Iris pigment epithelial cell (primary cell): ENCODE results near the gene ZDHHC17.

Experiments used
- DNase-seq: peaks from one replicate; pipeline ENCODE4 v3.0.0-alpha.2; 2011; ENCODE audit warnings: low read depth

Gene ZDHHC17

DNA sequence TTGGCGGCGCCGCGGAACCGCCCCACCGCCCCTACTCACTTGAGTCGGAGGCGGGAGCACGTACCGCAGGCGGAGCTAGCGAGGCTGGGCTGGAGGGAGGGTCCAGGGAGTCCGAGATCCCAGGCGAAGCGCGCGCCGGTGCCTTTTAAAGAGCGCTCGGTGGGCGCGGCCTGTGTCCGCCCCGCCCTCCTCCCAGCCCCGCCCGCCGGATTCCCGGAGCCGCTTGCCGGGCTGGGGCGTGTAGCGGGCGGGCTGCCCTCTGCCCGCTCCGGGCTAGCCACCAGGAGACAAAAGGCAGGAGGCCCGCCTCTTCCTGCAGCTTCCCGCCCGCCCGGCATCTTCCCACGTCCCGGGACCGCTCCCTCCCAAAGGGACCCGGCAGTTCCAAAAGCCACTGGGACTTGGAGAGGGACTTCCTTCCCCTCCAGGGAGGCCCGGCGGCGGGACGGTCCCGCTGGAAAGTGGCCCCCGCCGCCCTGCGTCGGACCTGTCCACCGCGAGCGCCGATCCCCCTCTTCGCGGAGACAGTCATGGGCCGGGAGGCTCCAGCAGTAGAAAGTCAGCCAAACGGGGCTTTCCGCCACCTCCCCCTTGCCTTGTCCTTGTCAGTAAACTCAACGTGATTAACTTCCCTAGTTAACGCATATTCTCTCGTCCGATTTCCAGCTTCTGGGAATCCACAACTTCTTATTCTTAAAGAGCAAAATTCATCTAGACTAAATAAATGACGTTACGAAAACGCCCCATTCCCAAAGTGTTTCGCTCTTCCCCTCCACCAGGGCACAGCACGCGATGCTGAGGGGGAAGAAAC lies 115.2 kb downstream of the ZDHHC17 start, which contains the start of gene CSRP2:
CSRP2 (minus strand) TSS at position 121 of the 811 bp plus-strand sequence. CDS start 12,759 bp downstream, outside the sequence.
- DNase-seq, result peak; percentile 70

DNA sequence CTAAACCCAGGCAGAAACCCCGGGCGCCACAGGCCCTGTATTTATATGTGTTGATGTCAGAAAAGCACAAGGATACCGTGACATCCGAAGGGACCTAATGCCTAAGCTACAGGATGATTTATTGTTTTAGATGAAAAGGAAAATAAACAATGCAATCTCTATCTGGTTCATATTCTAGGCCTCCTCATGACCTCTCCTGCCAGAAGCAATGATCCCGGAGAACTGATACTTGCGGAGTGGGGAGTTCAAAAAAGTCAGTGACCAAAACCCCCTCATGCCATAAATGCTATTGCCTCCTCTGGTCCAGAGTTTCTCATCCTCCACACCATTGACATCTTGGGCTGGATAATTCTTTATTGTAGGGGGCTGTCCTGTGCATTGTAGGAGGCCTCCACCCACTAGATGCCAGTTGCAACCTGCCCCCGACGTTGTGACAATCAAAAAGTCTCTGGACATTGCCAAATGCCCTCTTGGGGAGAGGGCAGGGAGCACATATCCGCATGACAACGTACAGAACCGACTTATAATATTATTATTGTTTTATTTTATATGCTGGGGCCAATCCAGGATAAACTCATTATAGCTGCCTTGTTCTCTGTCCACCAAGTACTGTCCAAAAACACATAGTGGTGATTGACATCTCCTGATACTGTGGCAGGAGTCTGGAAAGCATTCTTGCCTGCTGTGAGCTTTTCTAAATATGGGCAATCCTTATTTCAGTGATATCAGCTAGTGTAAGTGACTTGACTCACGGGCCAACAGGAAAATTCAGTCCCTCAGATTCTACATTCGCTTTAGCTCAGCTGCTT lies 116.0 kb downstream of the ZDHHC17 start:
- DNase-seq, result no peak

DNA sequence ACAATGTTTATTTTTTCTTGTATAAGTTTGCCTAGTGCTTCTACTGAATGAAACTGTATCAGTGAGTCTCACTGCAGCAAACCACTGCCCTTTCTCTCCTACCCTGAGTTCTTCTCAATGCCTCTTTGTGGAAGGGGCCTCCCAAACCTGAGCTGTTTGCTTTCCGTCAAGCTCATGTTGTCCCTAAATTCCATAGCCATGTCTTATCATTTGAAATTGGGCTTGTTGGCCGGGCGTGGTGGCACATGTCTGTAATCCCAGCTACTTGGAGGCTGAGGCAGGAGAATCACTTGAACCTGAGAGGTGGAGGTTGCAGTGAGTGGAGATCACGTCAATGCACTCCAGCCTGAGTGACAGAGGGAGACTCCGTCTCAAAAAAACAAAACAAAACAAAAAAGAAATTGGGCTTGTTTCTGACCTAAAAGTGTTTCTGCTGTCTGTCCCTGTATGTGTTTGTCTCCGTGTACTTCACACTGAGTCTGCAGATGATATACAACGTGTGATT lies 116.7 kb downstream of the ZDHHC17 start:
- no peak for DNase-seq

DNA sequence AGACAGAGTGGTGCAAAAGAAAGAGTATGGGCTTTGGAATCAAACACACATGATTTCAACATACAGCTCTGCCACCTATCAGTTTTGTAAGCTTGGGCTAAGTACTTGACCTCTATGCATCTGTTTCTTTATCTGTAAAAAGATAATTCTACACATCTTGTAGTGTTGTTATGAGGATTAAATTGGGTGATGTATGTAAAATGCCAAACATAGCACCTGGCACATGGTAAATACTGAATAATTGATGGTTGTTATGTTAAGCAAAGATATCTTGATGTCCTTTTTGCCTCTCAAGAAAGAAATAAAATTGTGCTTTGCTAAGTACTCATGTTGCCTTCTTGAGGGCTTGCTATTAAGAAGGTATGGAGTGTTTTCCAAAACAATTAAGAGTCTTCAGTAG lies 117.2 kb downstream of the ZDHHC17 start:
- DNase-seq, result no peak

DNA sequence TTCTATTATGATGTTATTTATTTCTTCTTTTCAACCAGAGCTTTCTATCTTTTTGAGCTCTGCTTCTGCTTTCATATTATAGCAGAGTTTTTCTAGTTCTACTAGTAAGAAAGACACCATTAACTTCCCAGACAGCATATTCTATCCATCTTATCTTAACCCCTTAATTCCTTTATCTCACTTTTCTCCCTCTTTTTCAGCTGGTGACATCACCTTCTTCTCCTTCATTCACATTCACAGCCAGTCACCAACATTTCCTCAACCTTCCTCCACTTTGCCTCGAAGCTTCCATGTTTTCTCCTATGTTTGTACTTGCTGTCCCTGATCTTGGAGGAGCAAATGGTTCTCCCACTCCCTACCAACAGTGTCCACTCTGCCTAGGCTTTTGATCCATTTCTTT lies 118.5 kb downstream of the ZDHHC17 start:
- DNase-seq, result no peak

DNA sequence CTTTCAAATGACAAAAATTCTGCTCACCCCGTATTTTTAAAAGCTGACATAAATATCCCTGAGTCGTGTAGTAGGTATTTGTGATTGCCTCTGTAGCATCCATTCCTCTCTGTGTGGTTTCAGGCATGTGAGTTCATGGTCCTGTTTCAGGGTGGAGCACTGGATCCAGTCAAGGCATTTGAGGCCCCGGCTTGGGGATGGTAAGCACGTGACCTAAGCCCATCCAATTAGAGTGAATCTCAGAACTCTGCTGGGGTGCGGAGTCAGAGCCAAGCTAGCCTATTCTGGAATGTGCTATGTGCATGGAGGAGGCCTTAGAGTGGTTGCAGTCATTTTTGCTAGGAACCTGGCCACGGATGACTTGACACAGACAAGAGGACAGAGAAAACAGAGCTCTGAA lies 119.2 kb downstream of the ZDHHC17 start:
- peak; percentile 65 for DNase-seq

DNA sequence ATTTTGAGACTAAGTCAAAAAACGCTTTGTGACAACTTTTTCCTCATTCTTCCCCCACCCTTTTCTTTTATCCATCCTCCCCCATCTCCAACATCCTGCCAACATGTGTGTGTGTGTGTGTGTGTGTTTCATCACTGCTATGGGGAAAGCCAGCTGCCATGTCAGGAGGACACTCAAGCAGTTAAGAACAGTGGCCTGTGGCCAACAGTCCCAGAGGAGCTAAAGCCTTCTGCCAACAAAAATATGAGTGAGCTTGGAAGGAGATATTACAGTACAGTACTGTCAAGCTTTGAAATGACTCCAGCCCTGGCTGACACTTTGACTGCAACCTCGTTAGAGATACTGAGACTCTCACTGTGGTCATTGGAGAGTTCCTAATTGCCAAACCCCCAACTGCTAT lies 119.9 kb downstream of the ZDHHC17 start:
- peak; percentile 51 for DNase-seq

DNA sequence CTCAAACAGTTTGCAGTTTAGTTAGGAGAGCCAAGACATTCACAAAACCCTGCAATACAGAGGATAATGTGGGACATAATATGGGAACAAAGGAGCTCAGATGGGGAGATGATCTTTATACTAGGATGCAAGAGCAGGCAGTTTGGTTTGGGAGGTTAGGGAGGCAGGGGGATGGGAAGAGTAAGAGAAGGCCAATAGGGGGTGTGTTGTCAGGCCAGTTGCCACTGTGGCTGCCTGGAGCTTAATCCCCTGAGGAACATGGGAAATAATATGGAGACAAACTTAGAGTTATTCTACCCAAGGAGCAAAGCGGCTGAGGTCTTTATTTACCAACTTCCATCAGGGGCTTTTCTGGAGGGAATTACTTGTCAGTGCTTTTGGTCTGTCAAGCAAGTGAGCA lies 124.9 kb downstream of the ZDHHC17 start:
- DNase-seq, result no peak

DNA sequence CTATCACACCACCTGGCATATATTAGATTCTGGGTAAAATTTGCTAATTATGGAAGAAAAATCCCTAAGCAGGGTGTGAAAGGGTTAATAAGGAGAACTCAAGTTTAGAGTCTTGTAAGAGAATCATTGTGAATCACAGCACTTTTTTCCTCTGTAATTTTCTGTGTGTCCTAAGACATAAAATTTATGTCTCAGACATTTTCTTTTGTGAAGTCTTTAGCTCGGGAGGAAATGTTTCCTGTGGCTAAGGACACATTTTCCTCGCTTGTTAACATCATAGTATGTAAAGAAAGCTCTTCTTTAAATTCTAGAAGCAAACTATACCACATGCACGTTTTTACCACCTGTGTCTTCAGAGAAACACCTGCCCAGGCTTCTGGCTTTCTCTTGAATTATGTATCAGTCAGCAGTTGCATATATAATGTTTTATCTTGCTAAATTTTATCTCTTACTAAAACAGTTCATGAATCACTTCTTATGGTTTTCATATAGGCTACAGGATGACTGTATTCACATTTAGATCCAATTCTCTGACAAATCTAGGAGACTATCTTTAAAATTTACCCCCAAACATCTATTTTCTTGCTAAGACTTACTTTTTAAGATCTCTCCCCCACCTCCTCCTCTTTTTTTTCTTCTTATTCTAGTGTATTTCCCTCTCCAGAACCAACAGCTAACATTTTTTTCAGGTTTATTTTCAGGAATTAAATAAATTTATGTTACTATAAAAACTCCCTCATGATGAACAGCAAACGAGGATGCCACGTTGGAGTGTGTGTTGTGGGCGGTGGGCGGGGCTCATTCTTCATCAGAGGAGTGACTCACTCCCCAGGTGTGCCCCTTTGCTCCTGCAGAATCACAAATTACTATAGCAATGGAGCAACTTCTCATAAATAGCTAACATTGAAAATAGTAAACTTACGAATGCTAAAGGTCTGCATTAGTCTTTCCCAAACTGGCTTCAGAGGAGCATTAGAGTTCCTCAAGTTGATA lies 126.5 kb downstream of the ZDHHC17 start:
- DNase-seq, result no peak

DNA sequence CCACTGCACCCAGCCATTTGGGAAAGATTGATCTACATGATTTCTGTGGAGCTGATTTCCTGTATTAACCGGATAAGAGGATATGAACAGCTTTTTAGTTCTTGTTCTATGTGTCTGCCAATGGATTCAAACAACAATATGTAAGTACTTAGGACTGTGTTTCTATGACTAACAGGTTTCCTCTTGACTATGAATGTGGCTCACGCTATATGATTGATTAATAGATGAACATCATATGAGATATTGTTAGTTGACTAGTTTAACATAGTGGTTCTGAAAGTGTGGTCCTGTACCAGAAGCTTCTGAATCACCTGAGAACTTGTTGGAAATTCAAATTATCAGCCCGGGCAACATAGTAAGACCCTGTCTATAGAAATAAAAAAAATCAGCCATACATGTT lies 127.7 kb downstream of the ZDHHC17 start:
- DNase-seq, result no peak

DNA sequence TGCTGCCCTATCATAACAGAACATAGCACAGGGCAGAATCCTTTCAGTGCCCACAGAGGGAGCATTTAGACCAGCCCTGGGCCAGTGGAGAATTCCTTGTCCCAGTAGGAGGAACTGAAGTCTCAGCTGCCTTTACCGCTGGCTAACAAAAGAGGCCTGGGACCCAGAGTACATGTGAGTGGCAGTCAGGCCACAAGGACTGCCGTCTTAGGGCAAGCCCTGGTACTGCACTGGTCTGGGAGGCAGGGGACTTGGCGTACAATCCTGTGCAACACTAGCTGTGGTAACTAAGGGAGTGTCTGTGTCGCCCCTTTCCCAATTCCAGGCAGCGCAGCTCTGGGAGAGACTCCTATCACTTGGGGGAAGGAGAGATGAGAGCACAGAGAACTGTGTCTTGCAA lies 131.9 kb downstream of the ZDHHC17 start:
- no peak for DNase-seq

DNA sequence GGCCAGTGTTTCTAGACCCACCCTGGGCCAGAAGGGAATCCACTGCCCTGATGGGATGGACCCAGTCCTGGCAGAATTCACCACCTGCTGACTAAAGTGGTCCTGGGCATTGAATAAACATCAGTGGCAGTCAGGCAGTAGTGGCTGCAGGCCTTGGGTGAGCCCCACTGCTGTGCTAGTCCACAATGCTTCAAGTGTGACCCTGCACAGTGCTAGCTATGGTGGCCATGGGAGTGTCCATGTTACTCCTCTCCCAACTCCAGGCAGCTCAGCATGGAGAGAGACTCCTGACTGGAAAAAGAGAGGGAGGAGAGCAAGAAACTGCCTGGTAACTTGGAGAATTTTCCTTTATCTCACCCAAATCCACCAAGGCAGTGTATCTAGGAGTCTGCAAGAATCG lies 132.4 kb downstream of the ZDHHC17 start:
- DNase-seq, result no peak

DNA sequence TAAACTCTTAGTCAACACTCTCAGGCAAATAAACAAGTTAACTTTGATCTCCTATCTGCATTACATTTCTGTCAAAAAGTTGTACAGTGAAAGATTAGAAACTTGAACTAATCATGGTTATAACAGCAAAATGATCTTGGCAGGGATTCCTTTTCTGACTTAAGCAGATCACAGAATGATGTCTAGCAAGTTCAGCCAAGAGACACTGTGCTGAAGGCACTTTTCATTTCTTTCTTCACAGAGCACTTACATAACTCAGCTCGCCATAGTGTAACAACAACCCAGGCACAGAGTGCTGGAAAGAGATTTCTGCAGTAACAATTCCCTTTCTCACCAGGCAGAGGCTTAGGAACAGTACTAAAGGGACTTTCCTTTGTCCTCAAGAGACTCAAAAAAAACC lies 134.5 kb downstream of the ZDHHC17 start:
- DNase-seq, result no peak

DNA sequence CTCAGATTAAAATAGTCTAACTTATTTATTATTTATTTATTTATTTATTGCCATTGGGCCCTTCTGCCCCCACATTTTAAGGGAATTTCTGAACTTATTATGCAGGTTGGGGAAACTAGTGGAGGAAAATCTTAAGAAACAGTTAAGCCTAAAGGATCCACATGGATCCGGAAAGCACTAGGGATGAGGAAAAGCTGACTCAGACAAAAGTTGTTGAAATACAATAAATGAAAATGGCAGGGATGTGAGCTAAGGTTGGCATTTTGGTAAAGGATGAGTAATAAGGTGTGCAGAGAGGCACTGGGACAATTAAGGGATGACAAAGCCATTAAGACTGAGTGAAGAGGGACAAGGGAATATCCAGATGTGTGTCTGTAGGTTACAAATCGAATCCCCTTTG lies 135.6 kb downstream of the ZDHHC17 start:
- DNase-seq, result no peak

DNA sequence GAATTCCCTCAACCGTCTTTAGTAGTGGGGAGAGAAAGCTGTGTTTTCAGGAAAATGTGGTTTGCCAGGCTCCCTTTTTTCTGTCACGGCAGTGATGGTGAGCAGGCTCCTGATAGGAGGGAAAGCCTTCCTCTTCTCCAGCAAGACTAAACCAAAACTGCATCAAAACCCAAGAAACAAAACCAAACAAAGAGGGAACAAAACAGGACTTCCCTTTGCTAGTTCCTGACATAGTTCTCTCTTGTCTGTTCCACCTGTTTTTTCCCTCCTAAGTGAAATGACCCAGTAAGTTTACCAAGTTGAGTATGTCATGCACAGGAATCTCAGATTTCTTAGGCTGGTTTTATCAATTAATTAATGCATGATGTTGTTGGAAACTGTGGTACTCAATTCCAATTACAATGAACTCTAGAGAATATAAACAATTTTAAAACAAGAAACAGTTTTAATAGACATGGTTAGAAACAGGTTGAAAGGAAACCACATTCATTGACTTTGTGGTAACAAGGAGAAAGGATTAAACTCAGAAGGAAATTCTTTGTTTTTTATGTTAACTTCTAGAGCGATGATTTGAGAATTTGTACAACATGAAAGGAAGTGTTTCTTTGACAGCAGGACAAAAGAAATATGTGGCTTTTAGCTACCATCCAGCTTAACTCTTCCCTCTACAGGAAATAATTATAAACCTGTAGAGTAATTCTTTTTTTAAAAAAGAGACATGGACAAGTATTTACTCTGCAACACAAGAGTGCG lies 137.9 kb downstream of the ZDHHC17 start:
- DNase-seq, result no peak
